ENCODE results near the gene CHMP2B. TPM values are rescaled to one million over a fixed set of nuclear protein-coding genes. Genes with fewer than 3 reads are reported as not detected.

CHMP2B gene
- total RNA-seq, 1 experiment from 2014 or later: 39.3 TPM

DNA sequence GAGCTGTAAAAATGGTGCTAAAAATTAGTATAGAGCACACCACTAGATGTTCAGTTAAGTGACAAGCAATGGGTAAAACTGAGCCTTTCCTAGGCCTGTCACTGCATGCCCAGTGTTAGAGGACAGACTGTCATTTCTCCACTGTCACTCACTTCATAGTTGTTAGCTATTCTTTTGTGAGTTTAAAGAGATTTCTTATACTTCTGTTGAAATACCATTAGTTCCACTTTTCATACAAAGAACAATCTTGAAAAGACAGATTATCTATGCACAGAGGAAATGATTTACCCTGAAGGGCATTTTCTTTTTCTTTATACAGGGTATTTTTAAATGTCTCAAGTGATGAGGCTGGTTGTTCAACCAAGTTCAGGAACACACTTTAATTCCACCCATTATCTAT, 28.3 kb upstream of the CHMP2B start:
- Histone ChIP-seq H4K91ac (ENCODE audit: insufficient read length, low read depth, low read length) (no peak overlapping the region), H3K79me2 (ENCODE audit: insufficient read depth, low read length) (no peaks in the 10 kb centered on the region), H3T11ph (ENCODE audit: low read length) (no peak overlapping the region), H4K5ac (ENCODE audit: insufficient read length, low read depth, low read length) (no peak overlapping the region), H2BK15ac (ENCODE audit: low read depth, low read length) (no peak overlapping the region), H3K18ac (ENCODE audit: insufficient read length, low read depth, low read length) (no peak overlapping the region), H2BK20ac (ENCODE audit: low read depth, low read length, poor library complexity, severe bottlenecking) (no peak overlapping the region), H2BK12ac (ENCODE audit: insufficient read length, low read depth, low read length) (no peak overlapping the region), H2BK120ac (ENCODE audit: low read depth, low read length, poor library complexity, severe bottlenecking) (no peak overlapping the region), H3K23me2 (ENCODE audit: insufficient read length, low read depth, low read length, poor library complexity, severe bottlenecking) (no peaks in the 10 kb centered on the region), H3K79me1 (ENCODE audit: insufficient read depth, low read depth, low read length, poor library complexity, severe bottlenecking) (no peaks in the 10 kb centered on the region), H3K4me2 (ENCODE audit: insufficient read depth, insufficient read length, low read length) (no peak overlapping the region), H2AFZ (ENCODE audit: low read length) (no peak overlapping the region), H2AK5ac (ENCODE audit: insufficient read length, low read length) (no peak overlapping the region), H3K23ac (ENCODE audit: insufficient read length, low read depth, low read length) (no peak overlapping the region), H3K14ac (ENCODE audit: insufficient read depth, low read length) (no peak overlapping the region), H3K4ac (ENCODE audit: low read depth, low read length) (no peak overlapping the region), H3K56ac (ENCODE audit: insufficient read length, low read depth, low read length) (no peak overlapping the region), H3K9me3 (ENCODE audit: control insufficient read depth, low read depth, low read length) (peaks cover 10% of the 10 kb centered on the region), H3K27me3 (ENCODE audit: insufficient read depth, low read length) (no peaks in the 10 kb centered on the region), H4K8ac (replicated peaks; ENCODE audit: insufficient read length, low read depth, low read length) (no peak overlapping the region), H3K4me1 (ENCODE audit: insufficient read depth, low read length) (no peaks in the 10 kb centered on the region), H3K9ac (ENCODE audit: extremely low read depth, insufficient read length, low read length) (no peak overlapping the region), H2BK5ac (ENCODE audit: insufficient read length, low read length) (no peak overlapping the region), H4K20me1 (ENCODE audit: control insufficient read depth, insufficient read depth, insufficient read length) (no peaks in the 10 kb centered on the region), H3K27ac (ENCODE audit: insufficient read length, low read depth, low read length) (no peak overlapping the region)
- peaks cover 23 to 27% of the 10 kb centered on the region in 2 experiments for H3K9me3 Mint-ChIP-seq
- no peak overlapping the region for H3K27ac Mint-ChIP-seq
- H3K36me3 Mint-ChIP-seq (ENCODE audit: insufficient read depth in 1 of 3, low read depth in 3 of 3): peaks cover 14 to 23% (median 21%) of the 10 kb centered on the region in 3 experiments
- no peaks in the 10 kb centered on the region; a peak in 1 of 4 replicates for H3K4me1 Mint-ChIP-seq
- no peaks in the 10 kb centered on the region for H3K27me3 Mint-ChIP-seq (ENCODE audit: low read depth)
- no peak for TF ChIP-seq CTCF (conservative IDR thresholded peaks at IDR 0.05)
- no peak for DNase-seq
- no peak overlapping the region for H3K4me3 Mint-ChIP-seq
